ENCODE measurements around the gene ARPC1B. TPM values are rescaled to one million over a fixed set of nuclear protein-coding genes. Genes with fewer than 3 reads are reported as not detected.
"Not testable (repeated sequence)": the region's sequence is repeated elsewhere in the genome, so short reads cannot be mapped to it uniquely, and the experiment has no call there.

ARPC1B gene
- polyA plus RNA-seq: 73.1 TPM
- long read RNA-seq, donor 1, transcript ARPC1B-201 (10 exons, 1,564 nt): major isoform, 13 of 39 reads
- long read RNA-seq, donor 1, partial matches to known transcripts: 8 of 39 reads
- long read RNA-seq, donor 1, other reads (novel, unspliced or antisense): 16 of 39 reads
- long read RNA-seq, donor 2, transcript ARPC1B-201 (10 exons, 1,564 nt): major isoform, 33 of 176 reads
- long read RNA-seq, donor 2, transcript ARPC1B-217 (5 exons, 945 nt): minor isoform, 9 of 176 reads
- long read RNA-seq, donor 2, partial matches to known transcripts: 130 of 176 reads
- long read RNA-seq, donor 2, other reads (novel, unspliced or antisense): 0 of 176 reads
- long read RNA-seq, donor 3, transcript ARPC1B-201 (10 exons, 1,564 nt): major isoform, 42 of 79 reads
- long read RNA-seq, donor 3, transcript ARPC1B-217 (5 exons, 945 nt): minor isoform, 9 of 79 reads
- long read RNA-seq, donor 3, partial matches to known transcripts: 25 of 79 reads
- long read RNA-seq, donor 3, other reads (novel, unspliced or antisense): 0 of 79 reads
- long read RNA-seq, donor 4, partial matches to known transcripts: 9 of 12 reads
- long read RNA-seq, donor 4, other reads (novel, unspliced or antisense): 0 of 12 reads
- long read RNA-seq, donor 5, transcript ARPC1B-201 (10 exons, 1,564 nt): major isoform, 19 of 83 reads
- long read RNA-seq, donor 5, partial matches to known transcripts: 13 of 83 reads
- long read RNA-seq, donor 5, other reads (novel, unspliced or antisense): 47 of 83 reads
- long read RNA-seq, donor 6, transcript ARPC1B-217 (5 exons, 945 nt): minor isoform, 10 of 281 reads
- long read RNA-seq, donor 6, transcript ARPC1B-201 (10 exons, 1,564 nt): major isoform, 37 of 281 reads
- long read RNA-seq, donor 6, partial matches to known transcripts: 173 of 281 reads
- long read RNA-seq, donor 6, other reads (novel, unspliced or antisense): 60 of 281 reads
- long read RNA-seq, donor 7, transcript ARPC1B-201 (10 exons, 1,564 nt): major isoform, 15 of 143 reads
- long read RNA-seq, donor 7, partial matches to known transcripts: 96 of 143 reads
- long read RNA-seq, donor 7, other reads (novel, unspliced or antisense): 28 of 143 reads
- long read RNA-seq, donor 8, transcript ARPC1B-201 (10 exons, 1,564 nt): major isoform, 31 of 53 reads
- long read RNA-seq, donor 8, transcript ARPC1B-217 (5 exons, 945 nt): minor isoform, 5 of 53 reads
- long read RNA-seq, donor 8, partial matches to known transcripts: 8 of 53 reads
- long read RNA-seq, donor 8, other reads (novel, unspliced or antisense): 0 of 53 reads
- long read RNA-seq, donor 9, transcript ARPC1B-217 (5 exons, 945 nt): minor isoform, 5 of 37 reads
- long read RNA-seq, donor 9, transcript ARPC1B-201 (10 exons, 1,564 nt): major isoform, 21 of 37 reads
- long read RNA-seq, donor 9, partial matches to known transcripts: 8 of 37 reads
- long read RNA-seq, donor 9, other reads (novel, unspliced or antisense): 0 of 37 reads
- long read RNA-seq, donor 10, transcript ARPC1B-201 (10 exons, 1,564 nt): major isoform, 22 of 258 reads
- long read RNA-seq, donor 10, partial matches to known transcripts: 179 of 258 reads
- long read RNA-seq, donor 10, other reads (novel, unspliced or antisense): 47 of 258 reads
- long read RNA-seq, donor 11, transcript ARPC1B-201 (10 exons, 1,564 nt): major isoform, 20 of 198 reads
- long read RNA-seq, donor 11, partial matches to known transcripts: 174 of 198 reads
- long read RNA-seq, donor 11, other reads (novel, unspliced or antisense): 0 of 198 reads

DNA sequence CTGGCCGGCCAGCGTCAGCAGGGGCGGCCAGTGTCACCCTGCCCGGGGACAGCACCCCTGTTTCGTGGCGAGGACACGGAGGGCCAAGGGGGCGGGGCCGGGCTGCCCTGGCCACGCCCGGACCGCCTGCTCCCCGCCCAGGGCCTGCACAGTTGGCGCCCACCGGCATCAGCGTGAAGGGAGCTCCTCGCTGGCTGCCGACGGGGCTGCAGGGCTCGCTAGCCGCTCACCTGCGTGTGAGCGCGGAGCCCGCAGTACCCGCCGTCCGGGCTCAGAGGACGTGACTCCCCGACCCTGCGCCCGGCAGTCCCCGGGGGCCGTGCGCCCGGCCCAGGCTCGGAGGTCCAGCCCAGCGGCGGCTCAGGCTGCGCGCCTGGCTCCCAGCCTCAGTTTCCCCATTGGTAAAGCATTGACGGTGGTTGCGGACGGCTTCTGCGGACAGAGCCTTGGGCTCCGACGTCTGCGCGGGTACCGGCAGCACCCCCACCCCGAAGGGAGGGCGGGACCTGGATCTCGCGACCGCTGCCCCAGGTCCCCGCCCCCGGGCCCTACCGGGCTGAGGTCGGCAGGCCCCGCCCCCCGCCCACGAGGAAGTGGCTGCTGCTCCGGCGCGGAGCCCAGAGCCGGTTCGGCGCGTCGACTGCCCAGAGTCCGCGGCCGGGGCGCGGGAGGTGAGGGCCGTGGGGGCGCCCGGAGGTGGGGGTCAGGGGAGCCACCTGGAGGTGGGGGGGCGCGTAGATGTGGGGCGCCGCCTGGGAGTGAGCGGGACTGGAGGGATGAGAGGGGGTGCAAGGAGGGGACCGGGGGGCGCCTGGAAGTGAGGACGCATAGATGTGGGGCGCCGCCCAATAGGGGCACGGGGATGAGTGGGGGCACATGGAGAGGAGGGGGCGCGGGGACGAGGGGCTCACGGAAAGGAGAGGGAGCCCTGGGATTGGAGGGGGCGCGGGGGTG lies at the start of gene ARPC1B:
ARPC1B (plus strand) TSS at position 620 of the 954 bp plus-strand sequence. CDS start 10,985 bp downstream, outside the sequence.
- peaks cover 7% of the 10 kb centered on the region for H3K36me3 ChIP-seq (ENCODE audit: control insufficient read depth, insufficient read depth, low read length)
- no peaks in the 10 kb centered on the region for H3K9me3 ChIP-seq (ENCODE audit: control insufficient read depth, low read depth, low read length)
- peak within 1 kb of the TSS; percentile 88 for H3K27ac ChIP-seq (ENCODE audit: low read length)
- peak within 1 kb of the TSS; percentile 59 for H3K4me3 ChIP-seq (ENCODE audit: low read length)
- peaks cover 7% of the 10 kb centered on the region for H3K4me1 ChIP-seq (ENCODE audit: control insufficient read depth, insufficient read depth, low read length)
- peak; percentile 64 to 73 for DNase-seq
- no CpG with 5 or more reads among the region's 95 CpGs for WGBS (ENCODE audit: insufficient coverage, low lambda C conversion rate)
- no peaks in the 10 kb centered on the region for H3K27me3 ChIP-seq (ENCODE audit: control insufficient read depth, insufficient read depth, low read length)

DNA sequence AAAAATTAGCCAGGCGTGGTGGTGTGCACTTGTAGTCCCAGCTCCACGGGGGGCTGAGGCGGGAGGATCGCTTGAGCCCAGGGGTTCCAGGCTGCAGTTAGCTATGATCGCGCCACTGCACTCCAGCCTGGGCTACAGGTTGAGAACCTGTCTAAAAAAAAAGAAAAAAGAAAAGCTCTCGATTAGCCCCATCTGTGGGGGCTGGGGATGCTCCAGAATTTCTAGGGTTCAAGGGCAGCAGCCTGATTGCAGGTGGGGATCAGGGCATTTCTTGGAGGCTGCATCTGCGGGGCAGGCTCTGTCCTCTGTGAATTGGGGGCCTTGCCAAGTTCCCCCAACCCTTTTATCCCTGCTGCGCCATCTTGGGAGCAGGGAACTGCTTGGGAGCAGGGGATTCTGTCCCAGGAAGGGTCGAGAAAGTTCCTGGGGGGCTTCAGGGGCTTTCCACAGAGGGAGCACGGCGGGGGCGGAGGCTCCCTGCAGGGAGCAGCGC lies 49.5 kb upstream of the ARPC1B start:
- peak overlapping the region; percentile 84 for H3K27ac ChIP-seq (ENCODE audit: low read length)
- no peaks in the 10 kb centered on the region for H3K9me3 ChIP-seq (ENCODE audit: control insufficient read depth, low read depth, low read length)
- H3K4me1 ChIP-seq (ENCODE audit: control insufficient read depth, insufficient read depth, low read length): peaks cover 25% of the 10 kb centered on the region
- H3K36me3 ChIP-seq (ENCODE audit: control insufficient read depth, insufficient read depth, low read length): no peaks in the 10 kb centered on the region
- H3K4me3 ChIP-seq (ENCODE audit: low read length): peak overlapping the region; percentile 93
- H3K27me3 ChIP-seq (ENCODE audit: control insufficient read depth, insufficient read depth, low read length): no peaks in the 10 kb centered on the region
- DNase-seq: peak in 1 of 2 donors; percentile 20
- WGBS (ENCODE audit: insufficient coverage, low lambda C conversion rate): no CpG with 5 or more reads among the region's 14 CpGs

DNA sequence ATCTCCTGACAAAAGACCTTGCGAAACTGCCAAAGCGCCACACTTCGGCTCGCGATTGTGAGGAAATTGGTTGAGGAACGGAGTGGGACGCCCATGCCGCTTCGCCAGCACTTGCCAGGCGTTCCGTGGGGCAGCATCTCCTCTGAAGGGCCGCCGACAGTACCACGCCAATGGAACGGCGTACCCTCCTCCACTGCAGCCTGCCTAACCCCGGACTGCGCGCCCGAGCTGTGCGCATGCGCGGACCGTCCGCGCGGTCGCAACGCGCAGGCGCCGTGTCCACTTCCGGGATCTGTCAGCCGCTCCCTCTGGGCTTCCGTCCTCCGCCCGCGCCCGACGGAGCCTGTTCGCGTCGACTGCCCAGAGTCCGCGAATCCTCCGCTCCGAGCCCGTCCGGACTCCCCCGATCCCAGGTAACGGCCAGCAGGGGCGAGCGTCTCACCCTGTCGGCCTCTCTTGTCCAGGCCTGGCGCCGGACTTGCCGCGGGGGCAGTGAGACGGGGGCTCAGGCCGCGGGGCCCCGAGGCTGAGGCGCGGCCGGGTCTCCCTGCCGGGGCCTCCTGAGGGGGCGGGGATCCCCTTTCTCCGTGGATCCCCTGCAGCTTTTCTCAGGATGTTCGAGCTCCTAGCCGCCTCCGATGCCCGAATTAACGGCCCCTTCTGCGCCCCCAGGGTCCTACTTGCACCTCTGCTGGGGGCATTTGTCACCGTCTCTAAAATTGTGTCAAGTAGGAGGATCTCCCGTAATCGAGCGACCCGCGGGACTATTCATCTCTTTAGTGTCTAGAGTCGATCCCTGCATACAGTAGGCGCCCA lies 48.7 kb upstream of the ARPC1B start, which contains the start of gene ARPC1A:
ARPC1A (plus strand) TSS at position 307 of the 816 bp plus-strand sequence. CDS start 7,456 bp downstream, outside the sequence.
- WGBS (ENCODE audit: insufficient coverage, low lambda C conversion rate): no CpG with 5 or more reads among the region's 82 CpGs
- H3K9me3 ChIP-seq (ENCODE audit: control insufficient read depth, low read depth, low read length): no peaks in the 10 kb centered on the region
- H3K36me3 ChIP-seq (ENCODE audit: control insufficient read depth, insufficient read depth, low read length): no peaks in the 10 kb centered on the region
- H3K4me3 ChIP-seq (ENCODE audit: low read length): peak within 1 kb of the TSS; percentile 93
- H3K27ac ChIP-seq (ENCODE audit: low read length): peak within 1 kb of the TSS; percentile 84
- peak; percentile 95 to 96 for DNase-seq
- peaks cover 27% of the 10 kb centered on the region for H3K4me1 ChIP-seq (ENCODE audit: control insufficient read depth, insufficient read depth, low read length)
- H3K27me3 ChIP-seq (ENCODE audit: control insufficient read depth, insufficient read depth, low read length): no peaks in the 10 kb centered on the region

DNA sequence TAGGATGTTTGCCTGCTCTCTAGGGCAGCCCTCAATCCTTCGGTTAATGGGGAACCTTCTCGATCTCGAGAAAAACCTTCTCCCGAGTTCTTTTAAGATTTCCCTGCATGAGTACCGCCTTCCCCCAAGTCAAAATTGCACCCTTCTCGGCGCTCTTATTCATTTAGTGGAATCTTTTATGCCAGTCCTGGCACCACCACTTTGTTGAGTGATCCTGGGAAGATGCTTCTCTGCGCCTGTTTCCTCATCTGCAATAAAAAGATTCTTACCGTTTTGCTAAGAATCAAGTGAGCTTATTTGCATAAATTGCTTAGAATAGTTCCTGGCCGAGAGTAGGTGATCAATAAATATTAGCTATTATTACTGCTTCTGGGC lies 48.1 kb upstream of the ARPC1B start:
- no CpG with 5 or more reads among the region's 10 CpGs for WGBS (ENCODE audit: insufficient coverage, low lambda C conversion rate)
- peak overlapping the region; percentile 93 for H3K4me3 ChIP-seq (ENCODE audit: low read length)
- peaks cover 32% of the 10 kb centered on the region for H3K4me1 ChIP-seq (ENCODE audit: control insufficient read depth, insufficient read depth, low read length)
- no peaks in the 10 kb centered on the region for H3K36me3 ChIP-seq (ENCODE audit: control insufficient read depth, insufficient read depth, low read length)
- no peaks in the 10 kb centered on the region for H3K9me3 ChIP-seq (ENCODE audit: control insufficient read depth, low read depth, low read length)
- DNase-seq: no peak
- H3K27ac ChIP-seq (ENCODE audit: low read length): peak overlapping the region; percentile 84
- no peaks in the 10 kb centered on the region for H3K27me3 ChIP-seq (ENCODE audit: control insufficient read depth, insufficient read depth, low read length)

GRCh38 chr7:99330314-99330961 lies 44.1 kb upstream of the ARPC1B start:
- Histone ChIP-seq H3K36me3 (ENCODE audit: control insufficient read depth, insufficient read depth, low read length) (peaks cover 17% of the 10 kb centered on the region), H3K27ac (ENCODE audit: low read length) (peak overlapping the region; percentile 87), H3K4me1 (ENCODE audit: control insufficient read depth, insufficient read depth, low read length) (peaks cover 30% of the 10 kb centered on the region)
- not testable (repeated sequence) for H3K4me3 ChIP-seq (ENCODE audit: low read length); H3K9me3 ChIP-seq (ENCODE audit: control insufficient read depth, low read depth, low read length); H3K27me3 ChIP-seq (ENCODE audit: control insufficient read depth, insufficient read depth, low read length)
- peak; percentile 86 to 94 for DNase-seq
- no CpG with 5 or more reads among the region's 8 CpGs for WGBS (ENCODE audit: insufficient coverage, low lambda C conversion rate)

DNA sequence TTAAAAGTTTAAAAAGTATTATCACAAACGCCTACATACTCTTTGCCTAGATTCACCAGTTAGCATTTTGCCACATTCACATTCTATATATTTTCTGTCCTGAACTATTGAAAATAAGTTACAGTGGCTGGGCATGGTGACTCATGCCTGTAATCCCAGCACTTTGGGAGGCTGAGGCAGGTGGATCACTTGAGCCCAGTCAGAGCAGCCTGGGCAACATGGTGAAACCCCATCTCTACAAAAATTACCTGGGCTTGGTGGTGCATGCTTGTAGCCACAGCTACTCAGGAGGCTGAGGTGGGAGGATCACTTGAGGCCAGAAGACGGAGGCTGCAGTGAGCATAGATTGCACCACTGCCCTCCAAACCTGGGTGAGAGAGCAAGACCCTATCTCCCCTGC lies 43.5 kb upstream of the ARPC1B start:
- H3K9me3 ChIP-seq (ENCODE audit: control insufficient read depth, low read depth, low read length): no peaks in the 10 kb centered on the region
- peaks cover 20% of the 10 kb centered on the region for H3K36me3 ChIP-seq (ENCODE audit: control insufficient read depth, insufficient read depth, low read length)
- DNase-seq: no peak
- H3K4me3 ChIP-seq (ENCODE audit: low read length): no peak overlapping the region
- peaks cover 30% of the 10 kb centered on the region for H3K4me1 ChIP-seq (ENCODE audit: control insufficient read depth, insufficient read depth, low read length)
- 57% methylated on average over 1 of the region's 2 CpGs for WGBS (ENCODE audit: insufficient coverage, low lambda C conversion rate)
- H3K27ac ChIP-seq (ENCODE audit: low read length): peak overlapping the region; percentile 87
- H3K27me3 ChIP-seq (ENCODE audit: control insufficient read depth, insufficient read depth, low read length): no peaks in the 10 kb centered on the region

GRCh38 chr7:99339595-99339994 lies 34.9 kb upstream of the ARPC1B start:
- Histone ChIP-seq H3K36me3 (ENCODE audit: control insufficient read depth, insufficient read depth, low read length) (peaks cover 65% of the 10 kb centered on the region), H3K27ac (ENCODE audit: low read length) (no peak overlapping the region), H3K9me3 (ENCODE audit: control insufficient read depth, low read depth, low read length) (no peaks in the 10 kb centered on the region), H3K27me3 (ENCODE audit: control insufficient read depth, insufficient read depth, low read length) (no peaks in the 10 kb centered on the region), H3K4me3 (ENCODE audit: low read length) (no peak overlapping the region), H3K4me1 (ENCODE audit: control insufficient read depth, insufficient read depth, low read length) (no peaks in the 10 kb centered on the region)
- no peak for DNase-seq
- WGBS (ENCODE audit: insufficient coverage, low lambda C conversion rate): 100% methylated on average over 1 of the region's 3 CpGs

DNA sequence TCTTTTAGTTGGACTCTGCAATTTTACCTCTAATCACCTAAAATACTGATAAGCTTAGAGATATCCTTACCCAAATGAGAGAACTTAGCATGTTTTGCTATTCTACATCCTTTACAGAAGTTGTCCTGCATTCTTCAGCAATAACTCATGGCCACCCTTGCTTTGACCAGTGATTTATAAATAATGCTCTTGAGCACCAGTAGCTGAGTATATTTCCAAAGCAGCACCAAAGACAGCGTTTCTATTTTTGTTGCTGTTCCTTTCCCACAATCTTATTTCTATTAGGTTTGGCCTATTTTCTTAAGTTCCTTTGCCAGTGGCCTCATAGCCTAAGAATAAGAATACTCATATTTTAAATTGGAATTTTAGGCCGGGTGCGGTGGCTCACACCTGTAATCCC lies 33.9 kb upstream of the ARPC1B start:
- peaks cover 65% of the 10 kb centered on the region for H3K36me3 ChIP-seq (ENCODE audit: control insufficient read depth, insufficient read depth, low read length)
- WGBS (ENCODE audit: insufficient coverage, low lambda C conversion rate): no CpG with 5 or more reads among the region's 3 CpGs
- no peaks in the 10 kb centered on the region for H3K4me1 ChIP-seq (ENCODE audit: control insufficient read depth, insufficient read depth, low read length)
- DNase-seq: no peak
- no peak overlapping the region for H3K4me3 ChIP-seq (ENCODE audit: low read length)
- H3K9me3 ChIP-seq (ENCODE audit: control insufficient read depth, low read depth, low read length): no peaks in the 10 kb centered on the region
- H3K27me3 ChIP-seq (ENCODE audit: control insufficient read depth, insufficient read depth, low read length): no peaks in the 10 kb centered on the region
- H3K27ac ChIP-seq (ENCODE audit: low read length): no peak overlapping the region

All from large intestine (tissue), 12 donors.